Bronchial epithelial cell (primary cell): ENCODE results near the gene PAF1. TPM values are rescaled to one million over a fixed set of nuclear protein-coding genes. Genes with fewer than 3 reads are reported as not detected.

Experiments
- DNase-seq: peaks from one replicate; pipeline ENCODE4 v3.0.0-alpha.2; 2010; ENCODE audit warnings: low read depth
- FAIRE-seq: peaks from 2 replicates; lab custom pipeline; 2011; peaks lifted over from hg19 to GRCh38; lab: Jason Lieb, UNC
- H3K27me3 ChIP-seq: 2 replicates; pipeline ENCODE4 v1.5.1; 2011; ENCODE audit warnings: low read length; ENCODE audit not compliant: control insufficient read depth, insufficient read depth
- H3K36me3 ChIP-seq: 2 replicates; pipeline ENCODE4 v1.5.1; 2011; ENCODE audit warnings: low read length; ENCODE audit not compliant: control insufficient read depth, insufficient read depth
- H3K4me3 ChIP-seq: 2 replicates; pipeline ENCODE4 v1.5.1; 2011; ENCODE audit warnings: mild to moderate bottlenecking, low read depth, low read length, control low read depth
- CTCF ChIP-seq: IDR thresholded peaks from 2 replicates; pipeline ENCODE4 v1.5.1; 2011; ENCODE audit warnings: mild to moderate bottlenecking, moderate library complexity, low read length, control low read depth, inconsistent platforms; ENCODE audit not compliant: insufficient read depth, severe bottlenecking
- total RNA-seq: library from RNA; depleted of rRNA; stranded (reverse); fragments of >200 nt; gene quantifications from 2 replicates; pipeline ENCODE4 v1.2.1, GENCODE V29; 2014

PAF1 gene
- total RNA-seq, 1 donor from 2014 or later, result 31.6 TPM

DNA sequence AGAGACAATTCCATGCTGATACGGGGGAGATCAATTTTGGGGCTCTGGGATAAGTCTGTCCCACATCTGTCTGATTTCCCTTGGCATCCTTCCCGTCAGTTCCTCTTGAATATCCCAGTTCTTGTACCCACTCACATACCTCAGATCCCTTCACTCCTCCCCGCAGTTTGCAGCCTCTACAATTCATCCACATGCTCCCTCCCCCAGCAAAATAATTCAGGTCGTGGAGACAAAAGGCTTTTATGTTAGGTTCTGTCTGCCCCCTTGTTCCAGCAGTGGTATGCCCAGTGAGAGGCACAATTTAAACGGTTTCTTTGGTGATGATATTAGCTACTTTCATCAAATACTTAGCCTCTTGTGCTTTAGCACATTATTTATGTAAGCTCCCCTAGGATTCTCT is 35.3 kb upstream of the PAF1 start:
- no peak for DNase-seq
- TF ChIP-seq CTCF, result no peak
- peaks cover 4% of the 10 kb centered on the region for H3K36me3 ChIP-seq
- H3K4me3 ChIP-seq, result no peak overlapping the region
- no peaks in the 10 kb centered on the region for H3K27me3 ChIP-seq
- no peak for FAIRE-seq

DNA sequence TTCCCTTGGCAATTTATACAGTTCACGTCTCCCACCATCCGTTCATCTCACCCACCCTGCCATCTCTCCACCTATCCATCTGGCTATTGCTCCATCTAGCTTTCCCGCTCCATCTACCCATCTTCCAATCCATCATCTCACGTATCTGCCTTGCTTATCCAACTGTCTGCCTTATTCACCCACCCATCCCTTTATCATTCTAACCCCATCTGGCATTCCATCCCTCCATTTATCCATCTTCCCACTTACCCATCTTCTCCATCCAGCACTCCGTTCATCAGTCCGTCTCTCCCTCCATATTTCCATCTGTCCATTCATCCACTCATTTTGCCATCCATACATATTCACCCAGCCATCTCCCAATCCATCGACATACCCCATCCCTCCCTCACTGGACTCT is 34.8 kb upstream of the PAF1 start:
- FAIRE-seq (peak; percentile 60), DNase-seq (no peak)
- Histone ChIP-seq H3K36me3 (peaks cover 4% of the 10 kb centered on the region), H3K4me3 (no peak overlapping the region), H3K27me3 (no peaks in the 10 kb centered on the region)
- TF ChIP-seq CTCF, result no peak

DNA sequence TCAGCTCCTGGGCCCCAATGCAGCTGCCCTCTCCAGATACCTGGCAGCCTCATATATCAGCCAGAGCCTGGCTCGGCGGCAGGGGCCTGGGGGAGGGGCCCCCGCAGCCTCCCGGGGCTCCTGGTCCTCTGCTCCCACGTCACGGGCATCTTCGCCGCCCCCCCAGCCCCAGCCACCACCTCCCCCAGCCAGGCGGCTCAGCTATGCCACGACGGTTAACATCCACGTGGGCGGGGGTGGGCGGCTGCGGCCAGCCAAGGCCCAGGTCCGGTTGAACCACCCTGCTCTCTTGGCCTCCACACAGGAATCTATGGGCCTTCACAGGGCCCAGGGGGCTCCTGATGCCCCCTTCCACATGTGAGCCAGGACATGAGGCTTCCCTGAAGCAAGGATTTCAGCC is 34.0 kb upstream of the PAF1 start:
- TF ChIP-seq CTCF, result no peak
- H3K27me3 ChIP-seq, result no peaks in the 10 kb centered on the region
- peaks cover 6% of the 10 kb centered on the region for H3K36me3 ChIP-seq
- no peak overlapping the region for H3K4me3 ChIP-seq
- DNase-seq (no peak), FAIRE-seq (no peak)

- DNase-seq (no peak), FAIRE-seq (no peak)
- no peak for TF ChIP-seq CTCF
- Histone ChIP-seq H3K27me3 (no peaks in the 10 kb centered on the region), H3K4me3 (no peak overlapping the region), H3K36me3 (peaks cover 6% of the 10 kb centered on the region)
Observed at GRCh38 chr19:39423258-39424086, 32.6 kb upstream of the PAF1 start.

- TF ChIP-seq CTCF, result no peak
- H3K27me3 ChIP-seq, result no peaks in the 10 kb centered on the region
- FAIRE-seq, result no peak
- DNase-seq, result no peak
- H3K36me3 ChIP-seq, result peaks cover 6% of the 10 kb centered on the region
- H3K4me3 ChIP-seq, result no peak overlapping the region
Observed at GRCh38 chr19:39422020-39422419, 31.1 kb upstream of the PAF1 start.

GRCh38 chr19:39420769-39421168 is 29.9 kb upstream of the PAF1 start:
- TF ChIP-seq CTCF, result no peak
- Histone ChIP-seq H3K4me3 (no peak overlapping the region), H3K27me3 (no peaks in the 10 kb centered on the region), H3K36me3 (peaks cover 9% of the 10 kb centered on the region)
- no peak for DNase-seq
- FAIRE-seq, result no peak
